BE2C (cell line): Measurements from ENCODE around the gene ARHGAP31.

Experiments
- DNase-seq: peaks from one replicate; pipeline ENCODE4 v3.0.0-alpha.2; 2020
- H3K27me3 ChIP-seq: fragments of 250-450 bp; sonication (Bioruptor Pico); 2 replicates; pipeline ENCODE4 v1.5.1; 2020; ENCODE audit warnings: mild to moderate bottlenecking
- H3K36me3 ChIP-seq: fragments of 250-450 bp; sonication (Bioruptor Pico); 2 replicates; pipeline ENCODE4 v1.5.1; 2020; ENCODE audit warnings: mild to moderate bottlenecking
- H3K4me1 ChIP-seq: fragments of 250-450 bp; sonication (Bioruptor Pico); 2 replicates; pipeline ENCODE4 v1.5.1; 2020
- H3K4me3 ChIP-seq: 2 replicates; pipeline ENCODE4 v1.5.1; 2011; ENCODE audit warnings: low read depth, low read length
- H3K9me3 ChIP-seq: fragments of 250-450 bp; sonication (Bioruptor Pico); 2 replicates; pipeline ENCODE4 v1.5.1; 2020
- CTCF ChIP-seq: IDR thresholded peaks from 2 replicates; pipeline ENCODE4 v1.5.1; 2012; ENCODE audit warnings: mild to moderate bottlenecking, low read depth, low read length

The ARHGAP31 gene

GRCh38 chr3:119356646-119357045 is 62.5 kb downstream of the ARHGAP31 start:
- TF ChIP-seq CTCF: no peak
- Histone ChIP-seq H3K27me3 (no peaks in the 10 kb centered on the region), H3K36me3 (no peaks in the 10 kb centered on the region), H3K9me3 (no peaks in the 10 kb centered on the region), H3K4me3 (no peak overlapping the region), H3K4me1 (no peaks in the 10 kb centered on the region)
- no peak for DNase-seq

GRCh38 chr3:119357190-119357589 is 63.0 kb downstream of the ARHGAP31 start:
- no peak for TF ChIP-seq CTCF
- no peaks in the 10 kb centered on the region for H3K4me1 ChIP-seq

GRCh38 chr3:119359476-119360326 is 65.5 kb downstream of the ARHGAP31 start:
- H3K4me3 ChIP-seq: no peak overlapping the region
- no peaks in the 10 kb centered on the region; the same call in 1 of the 2 replicates for H3K4me1 ChIP-seq
- no peaks in the 10 kb centered on the region for H3K27me3 ChIP-seq
- no peak for TF ChIP-seq CTCF
- no peak for DNase-seq
- H3K9me3 ChIP-seq: no peaks in the 10 kb centered on the region
- no peaks in the 10 kb centered on the region for H3K36me3 ChIP-seq

More at GRCh38 chr3:119357190-119357589, 63.0 kb downstream of the ARHGAP31 start:
- Histone ChIP-seq H3K4me3 (no peak overlapping the region), H3K27me3 (no peaks in the 10 kb centered on the region), H3K36me3 (no peaks in the 10 kb centered on the region), H3K9me3 (no peaks in the 10 kb centered on the region)
- no peak for DNase-seq

GRCh38 chr3:119360736-119361462 is 66.7 kb downstream of the ARHGAP31 start:
- no peak overlapping the region for H3K4me3 ChIP-seq
- no peaks in the 10 kb centered on the region for H3K9me3 ChIP-seq
- H3K27me3 ChIP-seq: no peaks in the 10 kb centered on the region
- no peak for DNase-seq
- TF ChIP-seq CTCF: no peak
- H3K36me3 ChIP-seq: no peaks in the 10 kb centered on the region
- H3K4me1 ChIP-seq: peaks cover 6% of the 10 kb centered on the region

- no peak overlapping the region for H3K4me3 ChIP-seq
- no peaks in the 10 kb centered on the region for H3K36me3 ChIP-seq
- H3K9me3 ChIP-seq: no peaks in the 10 kb centered on the region
- no peaks in the 10 kb centered on the region for H3K27me3 ChIP-seq
- H3K4me1 ChIP-seq: peaks cover 6% of the 10 kb centered on the region
- no peak for DNase-seq
- TF ChIP-seq CTCF: no peak
Measured at GRCh38 chr3:119362010-119362409, 67.8 kb downstream of the ARHGAP31 start.
